HUDEP-2 (cell line): ENCODE measurements around the gene CNTN5.
A peak's percentile ranks its signal among the peaks of the same experiment; 100 is the strongest.

Experiments used
- DNase-seq, 76 experiments: peaks; one replicate each; lab custom pipeline; 2025; ENCODE audit not compliant: unreplicated experiment in 76 of 76; lab: John Stamatoyannopoulos, UW

CNTN5 gene

DNA sequence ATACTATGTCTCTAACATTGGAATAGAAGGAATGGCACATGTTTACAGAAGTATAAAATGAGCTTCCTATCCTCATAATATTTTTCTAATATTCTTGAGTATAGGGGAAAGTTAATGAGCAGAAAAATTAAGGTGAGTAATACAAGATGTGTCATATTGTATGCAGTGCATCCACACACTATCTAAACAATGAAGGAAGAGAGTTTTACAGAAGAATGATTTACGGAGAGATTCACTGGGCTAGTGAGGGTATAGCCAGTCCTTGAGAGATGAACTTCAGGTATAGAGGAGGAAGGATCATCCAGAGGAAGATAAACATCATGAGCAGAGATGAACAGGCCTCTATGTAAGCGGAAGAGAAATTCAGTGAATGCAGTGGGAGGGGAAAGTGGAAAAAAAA, 569.0 kb downstream of the CNTN5 start:
- DNase-seq = no peak

DNA sequence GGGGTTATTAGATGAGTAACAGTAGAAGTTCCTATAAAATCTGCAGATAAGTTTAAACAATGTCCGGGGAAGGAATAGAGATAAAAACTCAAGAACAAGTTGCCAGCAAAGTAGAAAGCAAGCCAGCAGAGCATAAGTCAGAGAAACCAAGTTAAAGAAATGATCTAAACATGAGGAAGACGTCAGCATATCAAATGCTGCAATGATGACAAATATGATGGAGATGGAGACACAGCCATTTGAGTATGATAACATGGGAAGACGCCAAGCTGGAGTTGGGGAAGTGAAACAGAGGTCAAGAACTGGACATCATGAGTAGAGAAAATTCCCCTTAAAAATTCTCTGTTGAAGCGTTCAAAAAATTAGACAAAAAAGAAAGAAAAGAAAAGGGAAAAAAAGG, 571.5 kb downstream of the CNTN5 start:
- no peak for DNase-seq

DNA sequence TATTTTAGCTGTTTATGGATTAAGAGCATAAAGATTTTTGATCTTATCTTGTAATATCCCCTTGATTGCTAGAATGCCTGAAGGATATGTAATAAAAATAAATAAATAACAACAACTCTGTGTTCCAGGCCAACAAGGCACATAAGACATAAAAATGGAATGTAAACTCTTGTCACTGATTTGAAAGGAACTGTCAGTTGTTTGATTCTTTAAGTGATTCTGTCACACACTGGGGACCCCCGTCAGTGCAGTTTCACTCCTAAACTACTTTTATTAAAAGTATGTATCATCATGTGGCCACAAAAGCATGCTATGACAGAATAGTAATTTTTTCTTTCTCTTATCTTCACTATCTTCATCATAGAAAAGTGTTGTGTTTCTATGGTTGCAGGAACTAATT, 572.4 kb downstream of the CNTN5 start:
- no peak for DNase-seq

DNA sequence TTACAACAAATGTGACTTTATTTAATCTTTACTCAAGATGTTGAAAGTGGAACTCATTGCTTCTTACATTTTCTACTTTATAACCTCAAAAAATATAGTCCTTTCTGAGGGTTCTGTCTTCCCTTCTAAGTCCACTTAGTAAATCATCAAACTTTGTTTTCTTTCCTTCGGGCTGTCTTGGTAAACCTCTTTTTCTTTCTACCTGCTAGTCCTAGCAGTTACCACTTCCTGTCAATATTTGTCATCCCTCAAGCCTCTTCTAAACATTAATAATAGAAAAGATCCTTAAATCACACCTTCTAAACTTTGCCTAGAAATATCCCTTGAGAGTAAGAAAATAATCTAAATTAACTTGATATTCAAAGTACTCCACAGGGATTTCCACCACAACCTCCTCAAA, 580.4 kb downstream of the CNTN5 start:
- no peak for DNase-seq

DNA sequence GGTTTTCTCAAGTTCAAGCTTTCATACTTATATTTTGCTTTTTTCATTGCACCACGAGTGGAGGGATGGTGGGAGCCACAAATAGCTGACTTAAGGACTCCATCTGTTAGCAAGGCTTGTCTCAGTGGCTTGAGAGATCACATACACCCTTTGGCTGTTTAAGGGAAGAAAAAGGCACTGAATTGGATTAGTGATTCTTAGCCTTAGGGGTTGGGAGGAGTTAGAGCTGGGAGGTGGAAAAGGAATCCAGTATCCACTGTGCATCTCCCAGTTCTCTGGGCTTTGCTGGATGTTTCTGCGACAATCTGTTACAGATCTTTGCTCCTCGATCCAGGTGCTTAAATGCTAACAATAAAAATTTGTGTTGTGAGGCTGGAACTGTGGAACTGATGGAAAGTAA, 593.6 kb downstream of the CNTN5 start:
- DNase-seq = no peak

DNA sequence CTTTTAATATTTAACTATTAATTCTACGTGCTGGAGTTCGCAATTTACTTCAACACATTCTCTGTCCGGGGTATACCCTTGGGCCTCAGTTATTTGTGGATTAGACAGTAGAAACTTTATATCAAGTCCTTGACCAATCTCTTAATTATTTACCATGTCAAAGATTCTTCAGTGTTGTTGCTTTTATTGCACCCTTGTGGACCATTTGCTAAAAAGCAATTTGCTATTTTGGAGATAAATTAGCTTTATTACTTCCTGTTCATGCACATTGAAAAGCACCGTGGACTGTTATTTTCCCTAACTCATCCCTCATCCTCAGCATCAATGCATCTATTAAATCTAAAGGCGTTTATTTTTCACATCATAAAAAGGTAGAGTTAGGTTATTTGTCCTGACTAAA, 609.9 kb downstream of the CNTN5 start:
- DNase-seq = no peak

DNA sequence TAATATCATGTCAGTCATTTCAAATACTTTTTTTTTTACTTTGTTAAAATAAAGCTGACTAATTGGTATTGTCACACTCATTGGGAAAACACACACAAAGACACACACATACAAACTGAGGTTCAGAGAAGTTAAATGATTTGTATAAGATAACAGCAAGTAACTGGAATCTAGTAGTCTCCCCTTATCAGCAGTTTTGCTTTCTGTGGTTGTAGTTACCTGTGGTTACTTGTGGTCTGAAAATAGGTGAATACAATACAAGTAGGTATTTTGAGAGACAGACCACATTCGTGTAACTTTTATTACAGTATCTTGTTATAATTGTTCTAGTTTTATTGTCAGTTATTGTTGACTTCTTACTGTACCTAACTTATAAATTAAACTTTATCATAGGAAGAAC, 610.9 kb downstream of the CNTN5 start:
- no peak for DNase-seq

DNA sequence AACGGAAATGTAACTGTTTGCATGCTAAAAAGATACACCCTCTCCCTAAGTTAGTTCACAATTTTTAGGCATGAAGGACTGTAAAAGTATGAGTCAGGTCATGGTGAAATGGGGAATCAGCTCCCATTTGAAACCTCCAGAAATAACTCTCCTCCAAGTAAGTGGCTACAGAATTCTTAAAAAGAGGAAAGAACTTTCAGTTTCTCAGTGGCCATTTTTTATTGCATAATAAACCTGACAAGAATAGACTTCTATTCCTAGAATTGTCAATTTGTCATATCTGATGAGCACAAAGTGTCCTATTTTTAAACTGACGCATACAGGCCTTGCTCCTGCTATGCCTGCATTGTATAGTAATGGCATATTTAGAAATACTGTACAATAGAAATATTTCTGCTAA, 612.2 kb downstream of the CNTN5 start:
- DNase-seq = no peak

DNA sequence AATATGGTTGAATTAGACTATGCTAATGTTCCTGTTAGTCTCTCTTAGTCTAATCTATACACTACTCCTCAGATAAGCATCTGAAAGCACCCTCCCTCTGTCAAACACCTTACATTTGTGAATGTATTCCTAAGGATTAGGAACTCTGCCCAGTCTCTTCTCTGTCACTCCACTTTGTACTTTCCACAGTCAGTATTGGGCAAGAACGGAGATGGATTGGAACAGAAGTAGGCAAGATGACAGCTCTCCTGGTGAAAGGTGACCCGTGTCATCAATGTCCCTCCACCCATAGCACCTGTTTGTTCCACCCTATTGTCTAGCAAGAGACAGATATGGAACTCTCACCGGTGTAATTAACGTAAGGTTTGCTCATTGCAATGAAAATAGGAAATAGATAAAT, 613.8 kb downstream of the CNTN5 start:
- DNase-seq = no peak

DNA sequence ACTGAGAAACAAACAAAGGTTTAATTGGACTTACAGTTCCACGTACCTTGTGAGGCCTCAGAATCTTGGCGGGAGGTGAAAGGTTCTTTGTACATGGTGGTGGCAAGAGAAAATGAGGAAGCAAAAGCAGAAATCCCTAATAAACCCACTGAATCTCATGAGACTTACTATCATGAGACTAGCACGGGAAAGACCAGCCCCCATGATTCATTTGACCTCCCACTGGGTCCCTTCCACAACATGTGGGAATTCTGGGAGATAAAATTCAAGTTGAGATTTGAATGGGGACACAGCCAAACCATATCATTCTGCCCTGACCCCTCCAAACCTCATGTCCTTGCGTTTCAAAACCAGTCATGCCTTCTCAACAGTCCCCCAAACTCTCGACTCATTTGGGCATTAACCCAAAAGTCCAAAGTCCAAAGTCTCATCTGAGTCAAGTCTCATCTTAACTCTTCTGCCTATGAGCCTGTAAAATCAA, 617.4 kb downstream of the CNTN5 start:
- DNase-seq = no peak

DNA sequence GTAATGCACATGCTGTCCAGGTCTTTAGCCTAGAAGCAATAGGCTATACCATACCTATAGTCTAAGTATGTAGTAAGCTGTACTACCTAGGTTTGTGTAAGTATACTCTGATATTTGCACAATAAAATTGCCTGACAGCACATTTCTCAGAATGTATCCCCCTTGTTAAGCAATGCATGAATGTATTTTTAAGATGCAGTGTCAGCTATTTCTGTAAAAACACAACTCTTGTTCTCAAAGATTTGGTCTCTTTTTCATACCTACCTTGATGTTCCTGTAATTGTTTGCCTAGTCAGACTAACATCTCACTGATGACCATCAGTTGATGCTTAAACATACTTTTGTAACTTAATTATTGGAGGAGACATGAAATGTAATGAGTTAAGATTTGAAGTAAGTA, 619.9 kb downstream of the CNTN5 start:
- no peak for DNase-seq

DNA sequence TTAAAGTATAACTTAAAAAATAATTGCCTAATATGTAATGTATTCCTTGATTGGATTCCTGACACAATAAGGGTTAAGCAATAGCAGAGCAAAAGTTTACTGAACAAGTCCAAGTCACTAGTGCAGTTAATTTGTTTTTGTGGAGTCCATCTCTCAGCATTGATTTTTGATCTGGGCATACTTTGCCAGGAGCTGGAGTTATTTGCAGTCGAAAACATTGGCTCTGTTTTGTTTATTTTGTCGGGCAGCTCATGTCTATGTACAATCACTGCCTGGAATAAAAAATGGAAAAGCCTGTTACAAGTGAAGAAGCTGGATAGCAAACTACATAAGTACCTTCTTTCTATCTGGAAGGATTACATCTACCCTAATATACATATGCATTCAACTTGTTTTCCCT, 625.2 kb downstream of the CNTN5 start:
- no peak for DNase-seq

DNA sequence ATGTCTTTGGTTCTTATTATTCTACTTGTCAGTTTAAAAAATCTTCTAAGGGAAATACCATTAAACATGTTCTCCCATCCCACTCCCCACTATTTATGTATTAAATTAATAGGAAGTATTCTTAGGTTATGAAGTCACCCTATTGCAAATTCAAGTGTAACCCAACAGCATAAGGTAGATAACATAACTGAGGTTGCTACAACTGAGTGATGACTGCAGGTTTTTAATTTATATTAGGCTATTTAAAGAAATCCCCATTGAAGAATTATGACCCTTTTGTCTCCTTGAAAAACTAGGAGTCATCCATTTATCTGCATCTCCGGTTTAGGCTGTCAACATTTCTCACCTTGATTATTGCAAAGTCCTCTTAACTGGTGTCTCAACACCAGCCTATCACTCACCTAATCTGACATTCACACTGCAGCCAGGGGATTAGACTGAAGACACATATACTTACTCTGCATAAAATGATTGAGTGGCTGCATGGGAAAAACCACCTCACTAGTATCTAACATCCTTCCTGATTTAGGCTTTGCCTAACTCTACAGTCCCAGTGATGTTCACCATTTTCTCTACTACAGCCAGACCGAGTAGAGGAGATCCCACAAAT, 649.4 kb downstream of the CNTN5 start:
- no peak for DNase-seq

DNA sequence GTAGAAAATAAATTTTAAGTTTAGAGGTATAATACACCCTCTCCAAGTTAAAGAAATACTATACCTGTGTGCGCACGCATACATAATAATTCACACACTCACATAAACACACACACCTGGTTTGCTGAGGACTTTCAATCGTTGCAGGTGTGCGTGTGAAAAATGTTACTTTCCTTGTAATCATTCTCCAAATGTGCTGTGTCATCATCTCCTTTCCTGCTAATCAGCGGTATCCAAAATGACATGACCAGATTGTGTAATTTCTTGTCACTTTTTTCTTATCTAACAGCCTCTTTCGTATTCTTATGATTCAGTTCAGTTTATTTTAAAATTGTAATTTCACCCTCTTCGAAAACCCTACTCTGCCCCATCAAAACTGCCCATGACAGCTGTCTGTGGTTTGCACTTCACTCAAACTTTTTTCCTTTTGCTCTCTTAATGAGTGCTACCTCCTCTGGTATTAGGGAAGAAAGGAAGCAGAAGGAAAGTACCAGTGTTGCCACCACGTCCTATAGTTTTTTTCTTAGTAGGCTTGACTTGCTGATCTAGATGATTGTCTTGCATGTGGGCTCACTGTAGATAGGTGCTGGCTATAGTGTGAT, 651.2 kb downstream of the CNTN5 start:
- no peak for DNase-seq

DNA sequence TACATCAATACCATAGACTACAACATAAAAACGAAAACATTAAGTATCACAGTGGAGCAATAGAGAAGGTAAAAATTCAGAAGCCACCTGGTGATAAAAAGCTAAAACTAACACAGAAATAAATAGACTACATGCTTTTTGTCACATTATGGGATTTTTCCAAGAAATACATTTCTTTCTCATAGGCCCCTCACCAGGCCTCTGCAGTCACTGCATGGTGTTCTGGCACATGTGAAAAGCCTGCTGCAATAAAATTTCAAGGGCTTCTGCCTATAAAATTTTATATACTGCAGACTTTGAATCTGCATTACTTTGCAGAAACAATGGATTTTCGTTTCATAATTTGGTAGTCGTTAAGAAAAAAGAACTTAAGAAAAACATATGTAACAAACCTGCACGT, 655.5 kb downstream of the CNTN5 start:
- DNase-seq = no peak

DNA sequence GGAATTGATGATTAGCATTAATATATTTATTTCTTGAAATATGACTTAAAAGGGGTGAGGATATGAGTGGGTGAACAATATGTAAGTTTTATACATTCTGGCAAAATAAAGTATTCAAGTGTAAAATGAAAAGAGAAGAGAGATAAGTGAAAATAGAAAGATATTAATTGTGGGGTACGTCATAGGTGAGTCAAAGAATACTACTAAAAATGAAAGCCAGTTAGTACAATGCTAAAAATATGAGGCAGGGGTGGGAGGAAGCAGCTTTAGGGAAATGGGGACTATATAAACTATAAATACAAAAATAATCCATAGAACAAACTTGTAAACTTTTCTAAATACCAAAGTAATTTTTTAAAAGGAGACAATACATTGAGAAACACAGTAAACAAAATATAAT, 661.4 kb downstream of the CNTN5 start:
- DNase-seq = no peak

DNA sequence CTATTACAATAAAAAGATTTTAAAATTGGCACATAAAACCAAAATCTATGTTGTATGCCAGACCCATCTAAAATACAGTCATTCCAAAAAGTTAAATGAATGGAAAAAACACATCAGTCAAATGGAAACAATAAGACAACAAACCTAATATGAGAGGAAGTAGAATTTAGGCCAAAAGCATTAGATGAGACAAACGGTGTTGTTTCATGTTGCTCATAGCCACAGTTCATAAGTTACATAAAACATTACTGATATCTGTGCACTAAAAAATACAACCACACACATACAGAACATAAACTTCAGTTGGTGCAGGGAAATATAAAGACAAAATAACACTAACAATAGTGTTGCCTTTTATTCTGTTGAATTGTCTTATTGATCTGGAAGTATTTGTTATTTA, 661.9 kb downstream of the CNTN5 start:
- no peak for DNase-seq

DNA sequence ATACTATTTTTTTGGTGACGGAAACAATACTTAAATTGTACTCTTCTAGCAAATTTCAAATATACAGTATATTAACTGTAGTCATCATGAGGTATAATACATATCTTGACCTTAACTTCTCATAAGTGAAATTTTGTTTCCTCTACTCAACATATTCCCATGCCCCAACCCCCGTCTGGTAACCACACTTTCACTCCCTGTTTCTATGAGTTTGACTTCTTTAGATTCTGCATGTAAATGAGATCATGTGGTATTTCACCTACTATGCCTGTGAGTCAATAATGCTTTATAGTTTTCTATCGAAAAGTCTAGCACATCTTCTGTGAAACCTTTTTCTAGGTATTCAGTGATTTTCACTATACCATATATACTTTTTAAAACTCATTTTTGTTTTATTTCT, 663.2 kb downstream of the CNTN5 start:
- no peak for DNase-seq

DNA sequence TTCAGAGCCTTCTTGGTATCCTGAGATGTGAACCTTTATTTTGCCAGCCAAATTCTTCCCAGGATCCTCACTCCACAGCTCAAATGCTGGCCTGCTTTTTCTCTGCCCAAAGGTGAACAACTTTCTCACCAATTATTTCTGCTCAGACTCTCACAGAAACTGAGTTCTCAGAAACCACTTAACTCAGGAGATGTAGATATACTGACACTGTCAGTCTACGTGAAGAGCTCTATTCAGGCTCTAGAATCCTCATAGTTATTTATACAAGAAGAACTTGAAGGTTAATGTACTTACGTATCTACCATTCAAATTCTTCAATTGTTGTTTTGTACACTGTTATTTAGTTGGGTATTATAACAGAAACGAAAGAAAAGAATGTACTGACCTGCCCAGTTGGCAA, 666.1 kb downstream of the CNTN5 start:
- DNase-seq = no peak

DNA sequence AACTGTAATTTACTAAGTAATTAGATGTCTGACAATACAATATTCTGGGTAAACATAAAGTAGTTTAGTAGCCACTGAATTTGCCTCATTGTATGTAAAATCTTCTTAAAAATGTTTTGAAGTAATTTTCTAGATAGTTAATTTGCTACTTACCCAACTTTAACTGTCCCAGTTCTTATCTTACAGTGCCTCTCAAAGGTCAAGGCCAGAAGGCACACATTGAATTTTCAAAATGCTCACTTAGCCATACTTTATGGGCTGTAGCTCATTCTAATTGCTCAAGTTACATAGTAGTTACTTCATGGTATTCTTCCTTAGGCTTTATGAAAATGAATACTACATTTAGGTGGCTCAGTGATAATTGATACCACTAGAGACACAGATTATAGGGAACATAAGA, 666.6 kb downstream of the CNTN5 start:
- no peak for DNase-seq

DNA sequence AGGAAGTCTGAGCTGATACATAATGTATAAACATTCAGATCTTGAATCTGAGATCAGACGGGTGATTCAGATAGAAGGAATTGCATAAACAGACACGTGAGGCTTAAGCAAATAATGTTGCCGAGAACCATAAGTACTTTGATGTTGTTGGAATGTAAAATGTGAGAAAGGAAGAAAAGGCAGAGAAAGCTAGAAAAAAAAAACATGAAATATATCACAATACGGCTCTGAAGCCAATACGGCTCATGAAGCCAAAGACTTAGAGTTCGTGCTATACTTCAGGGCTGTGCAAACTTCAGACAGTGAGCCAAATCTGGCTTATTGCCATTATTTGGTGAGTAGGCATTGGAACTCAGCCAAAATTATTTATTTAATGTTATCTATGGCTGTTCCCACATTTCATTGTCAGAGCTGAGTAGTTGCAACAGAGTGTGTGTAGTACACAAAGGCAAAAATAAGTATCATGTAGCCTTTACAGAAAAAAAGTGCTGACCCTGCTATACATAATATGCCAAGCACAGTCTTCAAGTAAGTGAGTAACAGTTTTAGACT, 673.3 kb downstream of the CNTN5 start:
- peak in 3 of 76 experiments; percentile 1 to 5 (median 2) for DNase-seq

DNA sequence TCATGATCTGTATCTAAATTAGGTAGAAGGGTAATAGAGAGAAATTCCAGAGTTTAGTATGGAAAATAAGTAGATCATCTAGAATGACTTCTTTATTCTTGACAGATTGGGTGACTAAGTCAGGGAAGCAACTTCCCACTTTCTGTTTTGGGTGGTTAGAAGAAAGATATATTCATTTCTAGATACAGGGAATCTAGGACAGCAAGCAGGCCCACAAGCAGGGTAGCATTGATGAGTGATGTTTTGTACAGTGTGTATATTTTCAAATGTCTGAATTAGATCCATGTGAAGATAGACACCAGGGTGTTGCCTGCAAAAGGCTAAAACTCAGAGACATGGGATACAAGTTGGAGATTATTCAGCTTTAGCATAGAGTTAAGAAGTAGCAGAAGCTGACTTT, 674.4 kb downstream of the CNTN5 start:
- DNase-seq = no peak

DNA sequence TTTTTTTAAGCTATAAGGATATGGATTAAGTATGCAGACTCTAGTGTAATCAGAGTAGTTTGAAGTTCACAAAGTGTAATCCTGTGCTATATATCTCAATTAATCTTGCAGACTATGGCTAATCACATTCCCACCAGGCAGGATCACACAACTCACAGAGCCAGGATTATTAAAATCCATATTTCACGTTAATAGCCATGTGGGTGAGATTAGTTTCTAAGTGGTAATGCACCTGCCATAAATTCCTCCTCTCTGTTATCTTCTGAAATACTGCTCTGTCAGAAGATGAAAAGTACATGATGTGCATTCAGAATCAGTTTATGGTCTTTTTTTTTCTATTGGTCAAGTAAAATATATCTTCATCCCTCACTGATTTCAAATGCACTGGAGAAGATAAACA, 686.1 kb downstream of the CNTN5 start:
- DNase-seq = no peak
